Esophagus squamous epithelium (tissue), 5 donors: ENCODE measurements around the gene HP1BP3. TPM values are rescaled to one million over a fixed set of nuclear protein-coding genes. Genes with fewer than 3 reads are reported as not detected.

Experiments
- DNase-seq: peaks from one replicate; lab custom pipeline; 2025; lab: John Stamatoyannopoulos, UW
- H3K27ac ChIP-seq, 4 donors: fragments of 200-600 bp; sonication (generic); one replicate each; pipeline ENCODE4 v1.5.1; 2016 to 2019; ENCODE audit warnings: mild to moderate bottlenecking in 1 of 4
- H3K27me3 ChIP-seq, 4 donors: fragments of 200-600 bp; sonication (generic); 1 replicate in 3 of 4; 2 replicates in 1 of 4; pipeline versions ENCODE4 v1.5.1 to v1.6.0; 2017 to 2021; ENCODE audit warnings: antibody characterized with exemption in 1 of 4
- H3K36me3 ChIP-seq, 3 donors: fragments of 200-600 bp; sonication (generic); one replicate each; pipeline ENCODE4 v1.5.1; 2016 to 2019
- H3K4me1 ChIP-seq, 3 donors: fragments of 200-600 bp; sonication (generic); one replicate each; pipeline ENCODE4 v1.5.1; 2017 to 2019
- H3K4me3 ChIP-seq, 4 donors: fragments of 200-600 bp; sonication (generic); 1 replicate in 3 of 4; 2 replicates in 1 of 4; pipeline ENCODE4 v1.5.1; 2016 to 2019; ENCODE audit warnings: mild to moderate bottlenecking in 2 of 4, moderate library complexity in 1 of 4
- H3K9me3 ChIP-seq, 3 donors: fragments of 200-600 bp; sonication (generic); one replicate each; pipeline ENCODE4 v1.5.1; 2016 to 2019
- POLR2A ChIP-seq, 4 donors: fragments of 450-650 bp; IDR thresholded peaks; one replicate each; pipeline ENCODE4 v1.6.1; 2017; ENCODE audit warnings: antibody characterized with exemption in 4 of 4, mild to moderate bottlenecking in 4 of 4, moderate library complexity in 3 of 4
- whole genome bisulfite sequencing, 2 donors: methylation state at CpG; one replicate each; pipeline ENCODE4 v1.1.5; 2018; 5-methylcytosine and 5-hydroxymethylcytosine counted together
- intact Hi-C: fragments of 100-400 bp; cut with DNase I; formaldehyde crosslinking; loops from one replicate; pipeline ENCODE4 v1.15.0; 2022
- total RNA-seq, 4 donors: library from RNA; depleted of rRNA; stranded (reverse); fragments of >200 nt; gene quantifications; one replicate each; pipeline ENCODE4 v1.1.0, GENCODE V29; 2016
- TF ChIP-seq, protein P1 (sequence below), 6 experiments: fragments of 450-650 bp in 4 of 6; fragments of 200-600 bp in 2 of 6; sonication (generic) in 2 of 6; IDR thresholded peaks; one replicate each; pipeline ENCODE4 v1.5.1; 2016 to 2019; ENCODE audit warnings: antibody characterized with exemption in 6 of 6, mild to moderate bottlenecking in 4 of 6, moderate library complexity in 4 of 6
- donor health status: DM: yes; HTN: yes; CAD: no.

Gene HP1BP3
- total RNA-seq, 4 donors from 2014 or later: 81.4 to 225 (median 140) TPM

DNA sequence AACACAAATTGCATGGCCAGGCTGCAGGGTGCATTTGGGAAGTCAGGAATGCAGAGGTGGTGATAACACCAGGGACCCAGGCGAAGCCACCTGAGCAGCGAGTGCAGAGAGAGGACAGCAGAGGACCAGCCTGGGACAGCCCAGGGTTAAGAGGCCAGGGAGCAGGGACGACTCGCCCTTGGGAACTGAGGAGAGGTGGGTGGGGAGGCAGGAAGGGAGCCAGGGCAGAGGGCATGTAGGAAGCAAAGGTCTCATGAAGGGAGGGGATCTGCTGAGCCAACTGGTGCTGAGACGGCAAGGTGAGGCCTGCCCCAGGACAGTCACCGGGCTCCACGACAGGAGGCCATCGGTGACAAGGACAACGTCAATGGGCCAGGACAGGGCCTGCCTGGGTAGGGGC lies 85.7 kb downstream of the HP1BP3 start:
- 82 to 83% methylated on average over 9 of the region's 9 CpGs for WGBS, 2 donors
- Histone ChIP-seq H3K9me3 (no peaks in the 10 kb centered on the region), H3K27ac (no peak overlapping the region), H3K27me3 (no peaks in the 10 kb centered on the region), H3K4me1 (peaks cover 0 to 13% (median 7%) of the 10 kb centered on the region in 3 donors), H3K36me3 (no peaks in the 10 kb centered on the region), H3K4me3 (no peak overlapping the region)
- intact Hi-C loops: no loop called here
- no peak for DNase-seq
- no peak for TF ChIP-seq POLR2A (IDR thresholded peaks at IDR 0.05)
- TF ChIP-seq, protein P1, sequence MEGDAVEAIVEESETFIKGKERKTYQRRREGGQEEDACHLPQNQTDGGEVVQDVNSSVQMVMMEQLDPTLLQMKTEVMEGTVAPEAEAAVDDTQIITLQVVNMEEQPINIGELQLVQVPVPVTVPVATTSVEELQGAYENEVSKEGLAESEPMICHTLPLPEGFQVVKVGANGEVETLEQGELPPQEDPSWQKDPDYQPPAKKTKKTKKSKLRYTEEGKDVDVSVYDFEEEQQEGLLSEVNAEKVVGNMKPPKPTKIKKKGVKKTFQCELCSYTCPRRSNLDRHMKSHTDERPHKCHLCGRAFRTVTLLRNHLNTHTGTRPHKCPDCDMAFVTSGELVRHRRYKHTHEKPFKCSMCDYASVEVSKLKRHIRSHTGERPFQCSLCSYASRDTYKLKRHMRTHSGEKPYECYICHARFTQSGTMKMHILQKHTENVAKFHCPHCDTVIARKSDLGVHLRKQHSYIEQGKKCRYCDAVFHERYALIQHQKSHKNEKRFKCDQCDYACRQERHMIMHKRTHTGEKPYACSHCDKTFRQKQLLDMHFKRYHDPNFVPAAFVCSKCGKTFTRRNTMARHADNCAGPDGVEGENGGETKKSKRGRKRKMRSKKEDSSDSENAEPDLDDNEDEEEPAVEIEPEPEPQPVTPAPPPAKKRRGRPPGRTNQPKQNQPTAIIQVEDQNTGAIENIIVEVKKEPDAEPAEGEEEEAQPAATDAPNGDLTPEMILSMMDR (IDR thresholded peaks at IDR 0.05): no peak

DNA sequence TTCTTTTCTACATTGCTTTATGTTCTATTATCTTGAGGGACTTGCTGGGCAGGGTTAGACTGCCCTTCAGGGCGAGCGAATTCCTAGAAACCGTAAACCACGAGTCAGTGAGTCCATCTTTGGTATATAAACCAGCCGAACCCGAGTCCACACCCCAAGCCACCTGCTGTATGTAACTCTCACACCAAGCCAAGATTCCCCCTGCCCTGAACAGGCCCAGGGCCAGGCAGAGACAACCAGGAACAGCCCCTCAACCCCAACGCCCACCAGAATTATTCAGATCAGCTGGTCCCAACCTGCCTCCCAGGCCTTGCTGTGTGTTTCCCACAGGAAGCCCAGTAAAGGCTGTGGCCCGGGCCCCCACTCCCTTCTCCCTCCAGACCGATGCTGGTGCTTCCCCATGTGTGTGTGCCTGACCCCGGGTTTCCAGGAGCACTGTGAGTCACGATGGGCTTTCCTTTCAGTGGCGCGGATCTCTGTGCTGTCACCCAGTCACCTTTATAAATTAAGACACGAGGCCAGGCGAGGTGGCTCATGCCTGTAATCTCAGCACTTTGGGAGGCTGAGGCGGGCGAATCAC lies 86.4 kb downstream of the HP1BP3 start:
- no peak overlapping the region for H3K4me3 ChIP-seq
- intact Hi-C loops: no loop called here
- no peaks in the 10 kb centered on the region for H3K36me3 ChIP-seq
- no peaks in the 10 kb centered on the region for H3K9me3 ChIP-seq
- WGBS, 2 donors: 76 to 78% methylated on average over 13 to 17 of the region's 17 CpGs
- no peak overlapping the region for H3K27ac ChIP-seq
- TF ChIP-seq, protein P1 (IDR thresholded peaks at IDR 0.05): no peak
- no peak for TF ChIP-seq POLR2A (IDR thresholded peaks at IDR 0.05)
- H3K27me3 ChIP-seq: no peaks in the 10 kb centered on the region
- no peak for DNase-seq
- H3K4me1 ChIP-seq: peaks cover 4 to 18% (median 12%) of the 10 kb centered on the region in 3 donors

DNA sequence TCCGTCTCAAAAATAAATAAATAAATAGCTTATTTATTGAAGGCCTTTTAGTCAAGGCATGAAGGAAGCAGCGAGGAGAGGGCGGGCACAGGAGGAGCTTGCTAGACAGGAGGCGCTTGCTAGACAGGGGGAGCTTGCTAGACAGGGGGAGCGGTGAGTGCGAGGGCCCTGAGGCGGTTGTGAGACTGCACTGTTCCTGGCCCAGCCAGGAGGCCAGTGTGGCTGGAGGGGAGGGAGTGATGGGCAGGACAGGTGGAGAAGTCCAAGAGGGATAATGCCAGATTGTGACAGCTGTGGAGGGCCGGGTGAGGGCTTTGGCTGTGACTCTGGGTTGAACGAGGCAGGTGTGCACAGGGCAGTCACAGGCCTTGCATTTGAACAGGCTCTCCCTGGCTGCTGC lies 87.5 kb downstream of the HP1BP3 start:
- DNase-seq: no peak
- intact Hi-C loops: loop anchor here (5.0 kb wide), 1 partner anchor 493 kb away; no protein-coding TSS in a partner anchor
- H3K27ac ChIP-seq: no peak overlapping the region
- H3K4me3 ChIP-seq: no peak overlapping the region
- H3K36me3 ChIP-seq: no peaks in the 10 kb centered on the region
- H3K27me3 ChIP-seq: no peaks in the 10 kb centered on the region
- H3K4me1 ChIP-seq: peaks cover 4 to 18% (median 12%) of the 10 kb centered on the region in 3 donors
- no peak for TF ChIP-seq POLR2A (IDR thresholded peaks at IDR 0.05)
- TF ChIP-seq, protein P1 (IDR thresholded peaks at IDR 0.05): no peak
- H3K9me3 ChIP-seq: no peaks in the 10 kb centered on the region
- 57 to 69% methylated on average over 9 of the region's 9 CpGs for WGBS, 2 donors

DNA sequence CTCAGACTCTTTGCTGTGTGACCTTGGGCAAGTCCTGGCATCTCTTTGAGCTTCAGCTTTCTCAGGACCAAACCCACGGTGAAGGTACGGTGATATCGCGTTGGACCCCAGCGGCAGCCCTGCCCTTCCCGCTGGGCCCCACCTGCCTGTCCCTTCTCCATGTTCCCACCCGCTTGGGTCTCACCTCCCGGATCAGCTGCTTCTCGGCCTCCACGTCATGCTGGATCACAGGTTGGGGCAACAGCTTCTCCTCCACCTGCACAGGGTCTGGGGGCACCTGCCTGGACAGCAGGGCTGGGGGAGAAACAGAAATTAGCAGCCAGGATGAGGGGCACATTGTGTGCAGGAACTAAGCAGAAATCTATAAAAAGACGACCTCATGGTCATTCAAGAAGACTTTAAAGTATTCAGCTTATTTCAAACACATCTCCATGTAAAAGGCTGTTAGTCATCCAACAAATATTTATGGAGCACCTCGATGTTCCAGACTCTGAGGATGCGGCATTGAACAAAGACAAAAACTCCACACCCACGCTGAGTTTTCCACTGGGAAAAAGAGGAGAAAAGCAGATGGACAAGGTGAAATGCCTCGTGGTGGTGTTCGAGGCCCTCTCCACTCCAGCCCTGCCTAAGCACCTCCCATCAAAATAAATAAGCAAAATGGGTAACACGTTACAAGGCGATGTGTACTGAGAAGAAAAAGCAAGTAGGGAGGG lies 88.8 kb downstream of the HP1BP3 start:
- DNase-seq: no peak
- Histone ChIP-seq H3K27me3 (no peaks in the 10 kb centered on the region), H3K4me3 (no peak overlapping the region), H3K9me3 (no peaks in the 10 kb centered on the region), H3K27ac (no peak overlapping the region), H3K4me1 (peaks cover 4 to 18% (median 12%) of the 10 kb centered on the region in 3 donors), H3K36me3 (no peaks in the 10 kb centered on the region)
- intact Hi-C loops: loop anchor here (5.0 kb wide), 1 partner anchor 494 kb away; no protein-coding TSS in a partner anchor
- no peak for TF ChIP-seq POLR2A (IDR thresholded peaks at IDR 0.05)
- TF ChIP-seq, protein P1 (IDR thresholded peaks at IDR 0.05): no peak
- 58 to 81% methylated on average over 8 to 17 of the region's 18 CpGs for WGBS, 2 donors

DNA sequence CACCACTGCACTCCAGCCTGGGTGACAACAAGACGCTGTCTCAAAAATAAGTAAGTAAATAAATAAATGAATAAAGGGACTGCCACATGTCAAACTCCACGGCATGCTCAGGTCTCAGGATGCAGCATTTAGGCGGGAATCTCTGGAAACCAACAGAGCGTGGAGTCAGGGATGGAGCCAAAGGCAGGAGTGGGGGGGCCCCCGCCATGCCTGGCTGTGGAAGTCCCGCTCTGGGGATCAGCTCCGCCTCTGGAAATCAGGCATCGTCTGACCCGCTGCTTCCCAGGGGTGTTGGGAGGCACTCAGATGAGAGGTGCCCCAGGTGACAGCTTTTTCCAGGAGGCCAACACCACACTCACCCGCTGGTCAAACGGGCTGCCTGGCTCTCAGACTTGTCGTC lies 89.5 kb downstream of the HP1BP3 start:
- Histone ChIP-seq H3K27me3 (no peaks in the 10 kb centered on the region), H3K4me3 (no peak overlapping the region), H3K4me1 (peaks cover 4 to 18% (median 12%) of the 10 kb centered on the region in 3 donors), H3K27ac (no peak overlapping the region), H3K36me3 (no peaks in the 10 kb centered on the region), H3K9me3 (no peaks in the 10 kb centered on the region)
- TF ChIP-seq, protein P1 (IDR thresholded peaks at IDR 0.05): no peak
- intact Hi-C loops: loop anchor here (5.0 kb wide), 1 partner anchor 495 kb away; no protein-coding TSS in a partner anchor
- 78 to 84% methylated on average over 9 to 11 of the region's 12 CpGs for WGBS, 2 donors
- no peak for DNase-seq
